ENCODE measurements around the gene PEX11A. TPM values are rescaled to one million over a fixed set of nuclear protein-coding genes. Genes with fewer than 3 reads are reported as not detected.

The PEX11A gene
- total and polyA plus RNA-seq, 2 of the 8 experiments (the other 6 are each of a cell fraction or from before 2014, with no cell fraction given) = 2.9 to 3.0 TPM

DNA sequence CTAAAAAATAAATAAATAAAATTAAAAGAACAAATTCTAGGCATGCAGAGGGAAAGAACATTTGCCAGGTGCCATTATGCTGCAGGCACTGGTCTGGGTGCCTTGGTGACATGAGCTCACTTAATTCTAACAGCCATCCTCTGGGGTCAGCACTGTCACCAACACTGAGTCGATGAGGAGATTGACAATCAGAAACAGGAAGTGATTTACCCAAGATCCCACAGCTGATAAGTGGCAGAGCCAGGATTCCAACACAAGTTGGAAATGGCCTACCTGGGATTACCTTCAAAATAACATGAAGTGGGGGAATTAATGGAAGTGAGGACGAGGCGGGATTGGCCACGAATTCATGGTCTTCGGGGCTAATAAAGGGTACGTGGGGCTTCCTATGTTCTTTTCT, 14.9 kb downstream of the PEX11A start (continued):
- TF ChIP-seq, protein P1, sequence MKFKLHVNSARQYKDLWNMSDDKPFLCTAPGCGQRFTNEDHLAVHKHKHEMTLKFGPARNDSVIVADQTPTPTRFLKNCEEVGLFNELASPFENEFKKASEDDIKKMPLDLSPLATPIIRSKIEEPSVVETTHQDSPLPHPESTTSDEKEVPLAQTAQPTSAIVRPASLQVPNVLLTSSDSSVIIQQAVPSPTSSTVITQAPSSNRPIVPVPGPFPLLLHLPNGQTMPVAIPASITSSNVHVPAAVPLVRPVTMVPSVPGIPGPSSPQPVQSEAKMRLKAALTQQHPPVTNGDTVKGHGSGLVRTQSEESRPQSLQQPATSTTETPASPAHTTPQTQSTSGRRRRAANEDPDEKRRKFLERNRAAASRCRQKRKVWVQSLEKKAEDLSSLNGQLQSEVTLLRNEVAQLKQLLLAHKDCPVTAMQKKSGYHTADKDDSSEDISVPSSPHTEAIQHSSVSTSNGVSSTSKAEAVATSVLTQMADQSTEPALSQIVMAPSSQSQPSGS (IDR thresholded peaks at IDR 0.05; ENCODE audit: low read length) = no peak
- TF ChIP-seq YY1 (IDR thresholded peaks at IDR 0.05; ENCODE audit: low read depth, low read length) (no peak), TBP (IDR thresholded peaks at IDR 0.05; ENCODE audit: low read depth, low read length) (no peak), CHD1 (IDR thresholded peaks at IDR 0.05; ENCODE audit: low read depth, low read length) (no peak), BACH1 (IDR thresholded peaks at IDR 0.05; ENCODE audit: low read length) (no peak), CBX8 (IDR thresholded peaks at IDR 0.05; ENCODE audit: borderline replicate concordance, low read depth, low read length) (no peak), EZH2 (IDR thresholded peaks at IDR 0.05; ENCODE audit: low read depth, low read length, severe bottlenecking) (no peak), SIN3A (conservative IDR thresholded peaks at IDR 0.05 in 1 of 2, IDR thresholded peaks at IDR 0.05 in 1 of 2; ENCODE audit: low read depth in 1 of 2, low read length in 2 of 2) (no peak), NRF1 (IDR thresholded peaks at IDR 0.05; ENCODE audit: low read depth, low read length) (no peak)
